IMR-90 (cell line): ENCODE measurements around the gene KANSL3. TPM values are rescaled to one million over a fixed set of nuclear protein-coding genes. Genes with fewer than 3 reads are reported as not detected.

ENCODE experiments used
- ATAC-seq: fragments of 200-7000 bp; cut with Tn5 transposase; 2 replicates; pipeline ENCODE4 v1.9.1; 2020; ENCODE audit warnings: low read depth, mild to moderate bottlenecking, moderate library complexity
- BruUV-seq: library from RNA; stranded (reverse); fragments of 400-500 nt; replicated peaks from 2 replicates; lab custom pipeline; 2021; lab: Mats Ljungman, UMichigan
- CTCF ChIA-PET: fragments of 300-600 bp; formaldehyde crosslinking; extraction: SDS; loops from one replicate; lab custom pipeline; 2021; ENCODE audit warnings: antibody characterized with exemption; lab: Yijun Ruan, JAX
- POLR2A ChIA-PET: fragments of 300-600 bp; sonication (Branson Sonifier 250); formaldehyde crosslinking; loops from one replicate; lab custom pipeline; 2022; ENCODE audit warnings: antibody characterized with exemption; ENCODE audit not compliant: unreplicated experiment; lab: Charles Lee
- DNase-seq: peaks from one replicate; pipeline ENCODE4 v3.0.0; 2013
- H2AFZ ChIP-seq: replicated peaks from 2 replicates; pipeline ENCODE3; 2013; ENCODE audit warnings: low read length, mild to moderate bottlenecking; ENCODE audit not compliant: poor library complexity
- H2AK5ac ChIP-seq: 2 replicates; pipeline ENCODE4 v1.6.1; 2013; ENCODE audit warnings: low read depth, low read length, inconsistent platforms
- H2AK9ac ChIP-seq: replicated peaks from 2 replicates; pipeline ENCODE3; 2013; ENCODE audit warnings: mild to moderate bottlenecking, low read depth, low read length, moderate library complexity; ENCODE audit not compliant: poor library complexity
- H2BK120ac ChIP-seq: 2 replicates; pipeline ENCODE4 v1.6.1; 2013; ENCODE audit warnings: low read depth, low read length, inconsistent platforms
- H2BK15ac ChIP-seq: 3 replicates; pipeline ENCODE4 v1.6.1; 2013; ENCODE audit warnings: low read depth, low read length, inconsistent platforms
- H2BK20ac ChIP-seq: 2 replicates; pipeline ENCODE4 v1.6.1; 2013; ENCODE audit warnings: low read depth, mild to moderate bottlenecking, inconsistent platforms, low read length, moderate library complexity
- H2BK5ac ChIP-seq: 2 replicates; pipeline ENCODE4 v1.6.1; 2013; ENCODE audit warnings: mild to moderate bottlenecking, low read depth, low read length, inconsistent platforms; ENCODE audit not compliant: poor library complexity, severe bottlenecking
- H3K14ac ChIP-seq: replicated peaks from 2 replicates; pipeline ENCODE4 v1.6.1; 2013; ENCODE audit warnings: low read depth, low read length, inconsistent platforms
- H3K18ac ChIP-seq: 2 replicates; pipeline ENCODE4 v1.6.1; 2013; ENCODE audit warnings: low read depth, low read length, control low read depth
- H3K23ac ChIP-seq: 2 replicates; pipeline ENCODE4 v1.6.1; 2013; ENCODE audit warnings: low read depth, low read length, inconsistent platforms
- H3K27ac ChIP-seq: 2 replicates; pipeline ENCODE4 v1.5.1; 2013; ENCODE audit warnings: mild to moderate bottlenecking, control low read depth, low read length; ENCODE audit not compliant: insufficient read depth
- H3K27me3 ChIP-seq: 2 replicates; pipeline ENCODE4 v1.6.1; 2013; ENCODE audit warnings: low read length; ENCODE audit not compliant: control insufficient read depth, insufficient read depth
- H3K36me3 ChIP-seq: 2 replicates; pipeline ENCODE4 v1.6.1; 2013; ENCODE audit warnings: low read length, mixed read lengths; ENCODE audit not compliant: control insufficient read depth, insufficient read depth
- H3K4ac ChIP-seq: 2 replicates; pipeline ENCODE4 v1.6.1; 2013; ENCODE audit warnings: low read depth, low read length, inconsistent platforms
- H3K4me1 ChIP-seq: 2 replicates; pipeline ENCODE4 v1.6.1; 2013; ENCODE audit warnings: low read length, mixed read lengths; ENCODE audit not compliant: control insufficient read depth, insufficient read depth
- H3K4me2 ChIP-seq: 2 replicates; pipeline ENCODE4 v1.6.1; 2013; ENCODE audit warnings: low read depth, mild to moderate bottlenecking, control low read depth, low read length, moderate library complexity
- H3K4me3 ChIP-seq: 2 replicates; pipeline ENCODE4 v1.5.1; 2013; ENCODE audit warnings: low read depth, mild to moderate bottlenecking, control low read depth, low read length, moderate library complexity; ENCODE audit not compliant: insufficient read depth
- H3K56ac ChIP-seq: 2 replicates; pipeline ENCODE4 v1.6.1; 2013; ENCODE audit warnings: low read length, inconsistent platforms; ENCODE audit not compliant: insufficient read depth; ENCODE audit errors: extremely low read depth
- H3K79me1 ChIP-seq, 2 experiments: 2 replicates each; pipeline ENCODE4 v1.6.1; 2013; ENCODE audit warnings: low read length in 2 of 2, inconsistent platforms in 1 of 2, low read depth in 1 of 2
- H3K9ac ChIP-seq: 2 replicates; pipeline ENCODE4 v1.6.1; 2013; ENCODE audit warnings: low read depth, low read length, control low read depth
- H3K9me1 ChIP-seq: 2 replicates; pipeline ENCODE4 v1.6.1; 2013; ENCODE audit warnings: low read length, inconsistent platforms; ENCODE audit not compliant: insufficient read depth
- H3K9me3 ChIP-seq: 2 replicates; pipeline ENCODE4 v1.6.1; 2013; ENCODE audit warnings: low read length; ENCODE audit not compliant: control insufficient read depth, insufficient read depth
- H4K20me1 ChIP-seq: 2 replicates; pipeline ENCODE4 v1.6.1; 2013; ENCODE audit warnings: low read length, inconsistent platforms; ENCODE audit not compliant: insufficient read depth
- H4K5ac ChIP-seq: 2 replicates; pipeline ENCODE4 v1.6.1; 2013; ENCODE audit warnings: mild to moderate bottlenecking, low read depth, low read length, control low read depth
- H4K8ac ChIP-seq, 2 experiments: 2 replicates each; pipeline ENCODE4 v1.6.1; 2013; ENCODE audit warnings: low read depth in 2 of 2, low read length in 2 of 2, control low read depth in 1 of 2, inconsistent platforms in 1 of 2
- H4K91ac ChIP-seq: 2 replicates; pipeline ENCODE4 v1.6.1; 2013; ENCODE audit warnings: low read depth, low read length, inconsistent platforms; ENCODE audit not compliant: insufficient read depth
- CEBPB ChIP-seq: IDR thresholded peaks from 2 replicates; pipeline ENCODE4 v1.6.1; 2012; ENCODE audit warnings: low read depth, low read length, improper control_type of control experiment
- MAFK ChIP-seq: IDR thresholded peaks from 2 replicates; pipeline ENCODE4 v1.6.1; 2012; ENCODE audit warnings: low read depth, low read length, improper control_type of control experiment
- NFE2L2 ChIP-seq: fragments of 150-350 bp; IDR thresholded peaks from 2 replicates; pipeline ENCODE4 v1.6.1; 2016; ENCODE audit warnings: low read depth, mild to moderate bottlenecking, low read length
- SMC3 ChIP-seq: fragments of 150-350 bp; IDR thresholded peaks from 2 replicates; pipeline ENCODE4 v1.6.1; 2016; ENCODE audit warnings: low read depth, mild to moderate bottlenecking, antibody characterized with exemption, low read length, moderate library complexity
- WGBS, 2 experiments: methylation state at CpG; one replicate each; pipeline versions ENCODE4 v1.1.5 to v1.1.7; 2013; ENCODE audit warnings: missing lambda C conversion rate in 2 of 2; ENCODE audit not compliant: insufficient read length in 1 of 2; ENCODE audit errors: extremely low coverage in 2 of 2; 5-methylcytosine and 5-hydroxymethylcytosine counted together
- dilution Hi-C: fragments of 300-500 bp; cut with HindIII; formaldehyde crosslinking; loops from one replicate; pipeline ENCODE4 v1.14.3; 2018; ENCODE audit warnings: low sequenced_read_pairs; ENCODE audit not compliant: unreplicated experiment
- in situ Hi-C: fragments of 300-500 bp; cut with MboI; formaldehyde crosslinking; loops from 3 replicates; pipeline ENCODE4 v1.14.3; 2019; ENCODE audit warnings: low sequenced_read_pairs, inconsistent platforms, mixed read lengths
- intact Hi-C: fragments of 100-400 bp; cut with micrococcal nuclease; formaldehyde crosslinking; loops from 2 replicates; pipeline ENCODE4 v1.10.0; 2022
- polyA plus RNA-seq, 3 experiments: library from polyadenylated mRNA; depleted of rRNA; stranded (reverse); fragments of >200 nt; gene quantifications; 2 replicates each; pipeline ENCODE4 v1.2.3, GENCODE V29; 2012; ENCODE audit warnings: low replicate concordance in 1 of 3
- total RNA-seq: library from RNA; depleted of rRNA; stranded (reverse); fragments of >200 nt; gene quantifications from 2 replicates; pipeline ENCODE4 v1.2.3, GENCODE V29; 2012

The KANSL3 gene
- total and polyA plus RNA-seq, 2 of the 4 experiments (the other 2 are of a cell fraction) = 22.2 to 26.3 TPM

GRCh38 chr2:96580771-96581170 lies 57.3 kb downstream of the KANSL3 start:
- H3K4me1 ChIP-seq = no peaks in the 10 kb centered on the region
- ATAC-seq (0 out of 2 replicates have a peak, but pooled peaks have one; percentile 37), DNase-seq (no peak)
- dilution Hi-C loops = no loop called here
- no peaks in the 10 kb centered on the region for H3K27me3 ChIP-seq
- no peak overlapping the region for H3K23ac ChIP-seq
- in situ Hi-C loops = no loop called here
- no peak overlapping the region for H4K5ac ChIP-seq
- intact Hi-C loops = no loop called here
- H3K27ac ChIP-seq = no peak overlapping the region
- H4K91ac ChIP-seq = no peak overlapping the region
- no peak overlapping the region for H3K18ac ChIP-seq
- TF ChIP-seq SMC3 = no peak
- no peak for TF ChIP-seq MAFK
- no peak for TF ChIP-seq NFE2L2
- no peak for TF ChIP-seq CEBPB
- H4K8ac ChIP-seq = no peak overlapping the region
- no peak overlapping the region for H2BK20ac ChIP-seq
- BruUV-seq = no TSS peak
- H3K56ac ChIP-seq = no peak overlapping the region
- H2BK5ac ChIP-seq = no peak overlapping the region
- H3K4ac ChIP-seq = no peak overlapping the region
- H2AK5ac ChIP-seq = no peak overlapping the region
- H2AFZ ChIP-seq = no peak overlapping the region
- no peak overlapping the region for H2BK120ac ChIP-seq
- H4K20me1 ChIP-seq = no peaks in the 10 kb centered on the region
- peaks cover 5% of the 10 kb centered on the region for H3K9me1 ChIP-seq
- CTCF ChIA-PET = no interaction called here
- POLR2A ChIA-PET = no interaction called here
- no peak overlapping the region for H3K4me2 ChIP-seq
- H3K14ac ChIP-seq = no peak overlapping the region
- no peaks in the 10 kb centered on the region for H3K9me3 ChIP-seq
- no peak overlapping the region for H2AK9ac ChIP-seq
- H3K36me3 ChIP-seq = peaks cover 2% of the 10 kb centered on the region; the same call in 1 of the 2 replicates
- H2BK15ac ChIP-seq = no peak overlapping the region
- no CpG with 5 or more reads among the region's 4 CpGs for WGBS, 2 experiments
- no peak overlapping the region for H3K9ac ChIP-seq
- no peaks in the 10 kb centered on the region for H3K79me1 ChIP-seq
- H3K4me3 ChIP-seq = no peak overlapping the region
